ENCODE measurements around the gene PLA2G6.
"Not testable (repeated sequence)": the region's sequence is repeated elsewhere in the genome, so short reads cannot be mapped to it uniquely, and the experiment has no call there.

Gene PLA2G6

DNA sequence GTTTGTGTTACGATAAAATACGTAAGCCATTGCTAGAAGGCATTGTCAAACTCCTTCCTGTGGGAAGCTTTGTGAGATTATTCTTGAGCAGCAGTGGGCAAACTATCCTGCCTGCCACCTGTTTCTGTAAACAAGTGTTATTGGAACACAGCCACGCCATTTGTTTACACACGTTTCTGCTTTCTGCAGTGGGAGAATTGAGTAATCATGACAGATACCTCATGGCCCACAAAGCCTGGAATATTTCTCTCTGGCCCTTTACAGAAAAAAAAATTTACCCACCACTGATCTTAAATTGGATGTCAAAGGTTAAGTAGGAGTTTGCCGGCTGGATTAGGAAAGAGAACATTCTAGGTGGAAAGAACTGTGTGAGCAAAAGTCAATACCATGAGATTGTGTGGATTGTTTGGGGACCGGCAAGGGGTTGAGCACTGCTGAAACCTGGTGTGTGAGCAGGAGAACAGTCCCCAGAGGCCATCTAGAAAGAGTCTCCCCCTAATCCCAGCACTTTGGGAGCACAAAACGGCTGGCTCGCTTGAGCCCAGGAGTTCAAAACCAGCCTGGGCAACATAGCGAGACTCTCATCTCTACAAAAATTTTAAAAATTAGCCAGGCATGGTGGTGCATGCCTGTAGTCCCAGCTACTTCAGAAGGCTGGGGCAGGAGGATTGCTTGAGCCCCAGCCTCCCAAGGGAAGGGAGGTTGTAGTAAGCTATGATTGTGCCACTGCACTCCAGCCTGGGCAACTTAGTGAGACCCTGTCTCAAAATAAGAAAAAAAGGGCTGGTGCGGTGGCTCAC lies 6.0 kb upstream of the PLA2G6 start:
- Histone ChIP-seq H3K27ac (ENCODE audit: poor library complexity, severe bottlenecking) (no peak overlapping the region), H3K4me1 (ENCODE audit: insufficient read depth, poor library complexity, severe bottlenecking) (no peaks in the 10 kb centered on the region), H3K27me3 (ENCODE audit: insufficient read depth, poor library complexity, severe bottlenecking) (no peaks in the 10 kb centered on the region), H3K36me3 (ENCODE audit: low read depth) (no peaks in the 10 kb centered on the region), H3K4me3 (ENCODE audit: severe bottlenecking) (no peak overlapping the region), H3K9me3 (ENCODE audit: severe bottlenecking) (no peaks in the 10 kb centered on the region)
- TF ChIP-seq, protein P1, sequence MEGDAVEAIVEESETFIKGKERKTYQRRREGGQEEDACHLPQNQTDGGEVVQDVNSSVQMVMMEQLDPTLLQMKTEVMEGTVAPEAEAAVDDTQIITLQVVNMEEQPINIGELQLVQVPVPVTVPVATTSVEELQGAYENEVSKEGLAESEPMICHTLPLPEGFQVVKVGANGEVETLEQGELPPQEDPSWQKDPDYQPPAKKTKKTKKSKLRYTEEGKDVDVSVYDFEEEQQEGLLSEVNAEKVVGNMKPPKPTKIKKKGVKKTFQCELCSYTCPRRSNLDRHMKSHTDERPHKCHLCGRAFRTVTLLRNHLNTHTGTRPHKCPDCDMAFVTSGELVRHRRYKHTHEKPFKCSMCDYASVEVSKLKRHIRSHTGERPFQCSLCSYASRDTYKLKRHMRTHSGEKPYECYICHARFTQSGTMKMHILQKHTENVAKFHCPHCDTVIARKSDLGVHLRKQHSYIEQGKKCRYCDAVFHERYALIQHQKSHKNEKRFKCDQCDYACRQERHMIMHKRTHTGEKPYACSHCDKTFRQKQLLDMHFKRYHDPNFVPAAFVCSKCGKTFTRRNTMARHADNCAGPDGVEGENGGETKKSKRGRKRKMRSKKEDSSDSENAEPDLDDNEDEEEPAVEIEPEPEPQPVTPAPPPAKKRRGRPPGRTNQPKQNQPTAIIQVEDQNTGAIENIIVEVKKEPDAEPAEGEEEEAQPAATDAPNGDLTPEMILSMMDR (IDR thresholded peaks at IDR 0.05; ENCODE audit: poor library complexity, severe bottlenecking) = no peak
- DNase-seq (ENCODE audit: low spot score) = no peak
- 0 out of 3 replicates have a peak, but pooled peaks have one; percentile 17 for ATAC-seq (ENCODE audit: low read depth)

DNA sequence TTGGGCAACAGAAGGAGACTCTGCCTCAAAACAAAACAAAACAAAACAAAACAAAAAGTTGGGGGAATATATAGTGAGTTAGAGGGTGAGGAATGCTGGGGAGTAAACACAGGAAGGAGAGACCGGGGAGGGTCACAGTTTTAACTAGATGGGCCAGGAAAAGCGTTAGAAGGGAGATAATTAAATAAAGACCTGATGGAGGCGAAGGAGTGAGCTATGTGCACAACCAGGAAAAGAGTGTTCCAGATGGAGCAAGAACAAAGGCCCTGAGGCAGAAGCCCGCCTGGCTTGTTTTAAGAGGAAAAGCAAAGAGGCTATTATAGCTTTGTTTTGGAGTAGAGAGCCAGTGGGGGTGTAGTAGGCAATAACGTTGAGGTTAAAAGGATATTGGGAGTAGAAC lies 4.8 kb upstream of the PLA2G6 start:
- TF ChIP-seq, protein P1 (IDR thresholded peaks at IDR 0.05; ENCODE audit: poor library complexity, severe bottlenecking) = no peak
- ATAC-seq (ENCODE audit: low read depth) (no peak), DNase-seq (ENCODE audit: low spot score) (no peak)
- H3K9me3 ChIP-seq (ENCODE audit: severe bottlenecking) = no peaks in the 10 kb centered on the region
- no peak overlapping the region for H3K27ac ChIP-seq (ENCODE audit: poor library complexity, severe bottlenecking)
- H3K4me1 ChIP-seq (ENCODE audit: insufficient read depth, poor library complexity, severe bottlenecking) = peaks cover 6% of the 10 kb centered on the region
- no peak overlapping the region for H3K4me3 ChIP-seq (ENCODE audit: severe bottlenecking)
- no peaks in the 10 kb centered on the region for H3K27me3 ChIP-seq (ENCODE audit: insufficient read depth, poor library complexity, severe bottlenecking)
- no peaks in the 10 kb centered on the region for H3K36me3 ChIP-seq (ENCODE audit: low read depth)

DNA sequence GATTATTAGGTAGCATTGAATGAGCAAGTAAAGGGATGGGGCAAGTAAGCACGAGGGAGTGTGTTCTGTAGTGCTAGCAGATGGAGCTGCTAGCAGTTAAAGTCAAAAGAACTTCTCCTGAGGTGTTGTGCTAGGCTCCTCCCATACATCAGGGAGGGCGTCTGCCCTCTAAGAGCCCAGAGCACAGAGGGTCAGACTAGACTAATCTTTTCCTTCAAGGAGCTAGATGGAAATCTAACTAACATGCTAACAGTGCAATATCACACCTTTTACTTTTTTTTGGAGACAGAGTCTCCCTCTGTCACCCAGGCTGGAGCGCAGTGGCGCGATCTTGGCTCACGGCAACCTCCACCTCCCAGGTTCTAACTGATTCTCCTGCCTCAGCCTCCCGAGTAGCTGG lies 3.2 kb upstream of the PLA2G6 start:
- ATAC-seq (ENCODE audit: low read depth) (no peak), DNase-seq (ENCODE audit: low spot score) (no peak)
- Histone ChIP-seq H3K4me3 (ENCODE audit: severe bottlenecking) (no peak overlapping the region), H3K27ac (ENCODE audit: poor library complexity, severe bottlenecking) (no peak overlapping the region), H3K27me3 (ENCODE audit: insufficient read depth, poor library complexity, severe bottlenecking) (no peaks in the 10 kb centered on the region), H3K4me1 (ENCODE audit: insufficient read depth, poor library complexity, severe bottlenecking) (peaks cover 22% of the 10 kb centered on the region), H3K36me3 (ENCODE audit: low read depth) (no peaks in the 10 kb centered on the region), H3K9me3 (ENCODE audit: severe bottlenecking) (no peaks in the 10 kb centered on the region)
- TF ChIP-seq, protein P1 (IDR thresholded peaks at IDR 0.05; ENCODE audit: poor library complexity, severe bottlenecking) = no peak

DNA sequence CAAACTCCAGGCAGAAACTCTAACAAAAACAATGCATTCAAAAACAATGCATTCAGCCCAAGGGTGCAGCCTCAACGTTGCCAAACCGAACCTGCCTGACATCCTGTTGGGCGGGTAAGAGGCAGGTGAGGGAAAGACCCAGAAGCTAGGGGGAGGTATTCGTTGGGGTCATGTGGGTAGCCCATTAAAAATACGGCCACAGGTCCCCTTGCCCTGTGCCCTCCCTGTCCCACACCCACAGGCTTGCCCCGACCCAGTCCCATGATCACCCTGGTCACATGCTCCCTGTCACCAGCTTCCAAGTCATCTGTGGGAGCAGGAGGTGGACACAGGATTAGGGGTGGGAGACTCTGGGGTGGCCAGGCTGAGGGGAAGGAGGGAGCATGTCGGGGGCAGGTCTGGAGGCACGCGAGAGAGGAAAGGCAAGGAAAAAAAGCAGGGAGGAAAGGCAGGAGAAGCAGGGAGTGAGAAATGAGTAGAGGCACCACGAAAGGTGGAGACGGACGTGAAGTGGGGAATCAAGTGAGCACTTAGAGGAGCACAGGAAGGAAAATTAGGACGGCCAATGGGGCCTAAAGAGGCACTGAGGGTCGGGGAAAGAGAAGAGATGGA lies 683 bp downstream of the PLA2G6 start:
- Histone ChIP-seq H3K4me3 (ENCODE audit: severe bottlenecking) (peak overlapping the region; percentile 36), H3K9me3 (ENCODE audit: severe bottlenecking) (no peaks in the 10 kb centered on the region), H3K27me3 (ENCODE audit: insufficient read depth, poor library complexity, severe bottlenecking) (no peaks in the 10 kb centered on the region), H3K36me3 (ENCODE audit: low read depth) (no peaks in the 10 kb centered on the region), H3K4me1 (ENCODE audit: insufficient read depth, poor library complexity, severe bottlenecking) (peaks cover 39% of the 10 kb centered on the region), H3K27ac (ENCODE audit: poor library complexity, severe bottlenecking) (peak overlapping the region; percentile 93)
- DNase-seq (ENCODE audit: low spot score) (no peak), ATAC-seq (ENCODE audit: low read depth) (no peak)
- TF ChIP-seq, protein P1 (IDR thresholded peaks at IDR 0.05; ENCODE audit: poor library complexity, severe bottlenecking) = peak; percentile 9

DNA sequence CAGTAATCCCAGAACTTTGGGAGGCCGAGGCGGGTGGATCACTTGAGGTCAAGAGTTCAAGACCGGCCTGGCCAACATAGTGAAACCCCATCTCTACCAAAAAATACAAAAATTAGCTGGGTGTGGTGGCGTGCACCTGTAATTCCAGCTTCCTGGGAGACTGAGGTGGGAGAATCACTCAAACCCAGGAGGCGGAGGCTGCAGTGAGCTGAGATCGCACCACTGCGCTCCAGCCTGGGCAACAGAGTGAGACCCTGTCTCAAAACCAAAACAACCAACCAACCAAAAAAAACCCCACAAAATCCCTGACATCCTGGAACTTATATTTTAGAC lies 3.1 kb downstream of the PLA2G6 start:
- Histone ChIP-seq H3K27ac (ENCODE audit: poor library complexity, severe bottlenecking) (peak overlapping the region; percentile 93), H3K4me1 (ENCODE audit: insufficient read depth, poor library complexity, severe bottlenecking) (peaks cover 39% of the 10 kb centered on the region)
- not testable (repeated sequence) for H3K27me3 ChIP-seq (ENCODE audit: insufficient read depth, poor library complexity, severe bottlenecking); H3K36me3 ChIP-seq (ENCODE audit: low read depth); DNase-seq (ENCODE audit: low spot score); ATAC-seq (ENCODE audit: low read depth); H3K9me3 ChIP-seq (ENCODE audit: severe bottlenecking); H3K4me3 ChIP-seq (ENCODE audit: severe bottlenecking)
